Measurements from ENCODE around the gene PCBP1. TPM values are rescaled to one million over a fixed set of nuclear protein-coding genes. Genes with fewer than 3 reads are reported as not detected.
A peak's percentile ranks its signal among the peaks of the same experiment; 100 is the strongest.

The PCBP1 gene
- total and polyA plus RNA-seq, 9 of the 15 experiments (the other 6 are each of a cell fraction or from before 2014, with no cell fraction given): 19.2 to 407 (median 78.1) TPM

- BruUV-seq (replicated peaks): no TSS peak
- Histone ChIP-seq H2AFZ (ENCODE audit: low read depth, low read length) (peak overlapping the region; percentile 90), H3K9ac (ENCODE audit: insufficient read depth in 1 of 2, low read depth in 2 of 2, low read length in 2 of 2) (peak overlapping the region in 1 of 2 experiments; percentile 69; a peak in 2 of 4 replicates), H3K4me1 (replicated peaks in 1 of 2; ENCODE audit: control insufficient read depth in 2 of 2, insufficient read depth in 2 of 2, low read length in 2 of 2) (peaks cover 37% of the 10 kb centered on the region in 2 experiments), H3K79me2 (ENCODE audit: control insufficient read depth, insufficient read depth, low read length) (no peaks in the 10 kb centered on the region), H3K4me2 (ENCODE audit: insufficient read depth, low read length) (no peak overlapping the region), H3K9me1 (ENCODE audit: control insufficient read depth, insufficient read depth, low read length) (no peaks in the 10 kb centered on the region), H3K36me3 (ENCODE audit: control insufficient read depth, insufficient read depth, low read length) (no peaks in the 10 kb centered on the region), H3K4me3 (no peak overlapping the region), H3K27me3 (ENCODE audit: control insufficient read depth in 2 of 2, insufficient read depth in 2 of 2, low read length in 2 of 2) (no peaks in the 10 kb centered on the region), H3K27ac (ENCODE audit: extremely low read depth, low read depth, low read length) (peak overlapping the region; percentile 75), H3K9me3 (replicated peaks; ENCODE audit: control insufficient read depth, insufficient read depth, low read depth, low read length) (no peaks in the 10 kb centered on the region; the same call in 1 of the 2 replicates), H4K20me1 (replicated peaks; ENCODE audit: control insufficient read depth, insufficient read depth, low read length) (no peaks in the 10 kb centered on the region)
- intact Hi-C loops (cut with micrococcal nuclease): no loop called here
- POLR2A ChIA-PET: interaction anchor here (0.6 to 2.4 kb wide), 3 partner anchors 12 to 15 kb away, joined by 4 to 12 read pairs (median 8); no protein-coding TSS in a partner anchor
- ATAC-seq (no peak), DNase-seq (ENCODE audit: extremely low read depth in 1 of 4, low spot score in 3 of 4) (peak in 1 of 4 experiments; percentile 11), FAIRE-seq (no peak)
- in situ Hi-C loops (cut with MboI): no loop called here
- WGBS (ENCODE audit: insufficient coverage, low coverage, missing lambda C conversion rate): 92% methylated on average over 5 of the region's 5 CpGs
- CTCF ChIA-PET (ENCODE audit: low intra/inter-chr PET ratio): no interaction called here
- TF ChIP-seq ZBTB40 (IDR thresholded peaks at IDR 0.05) (no peak), ZBTB40 (CRISPR knock-in tag; IDR thresholded peaks at IDR 0.05) (no peak), NFIC (IDR thresholded peaks at IDR 0.05) (peak; percentile 91), GTF2E2 (tag; IDR thresholded peaks at IDR 0.05) (0 out of 2 replicates have a peak, but pooled peaks have one; percentile 0), CHAMP1 (IDR thresholded peaks at IDR 0.05) (0 out of 2 replicates have a peak, but pooled peaks have one; percentile 16), NCOA1 (IDR thresholded peaks at IDR 0.05; ENCODE audit: low read depth) (no peak), ZBTB7A (IDR thresholded peaks at IDR 0.05; ENCODE audit: borderline replicate concordance, control insufficient read depth, low read depth, low read length) (peak; percentile 54; the same call in 1 of the 2 replicates), SPI1 (IDR thresholded peaks at IDR 0.05; ENCODE audit: borderline replicate concordance, low read depth, low read length) (peak; percentile 59; the same call in 1 of the 2 replicates), HNRNPK (IDR thresholded peaks at IDR 0.05; ENCODE audit: low read depth, low read length, poor library complexity, severe bottlenecking) (no peak), RAD21 (CRISPR knock-in tag; conservative IDR thresholded peaks at IDR 0.05 in 1 of 2, IDR thresholded peaks at IDR 0.05 in 1 of 2) (peak in 1 of 2 experiments; percentile 27; a peak in 1 of 4 replicates)
These were observed 16.3 kb downstream of the PCBP1 start for GRCh38 chr2:70103531-70104061.

Data from K562 (cell line).